Mammary microvascular endothelial cell (primary cell): ENCODE measurements around the gene CDC16. TPM values are rescaled to one million over a fixed set of nuclear protein-coding genes. Genes with fewer than 3 reads are reported as not detected.

Source experiments
- total RNA-seq: library from RNA; depleted of rRNA; stranded (reverse); fragments of >200 nt; gene quantifications from 2 replicates; pipeline ENCODE4 v1.2.3, GENCODE V29; 2015

The CDC16 gene, protein sequence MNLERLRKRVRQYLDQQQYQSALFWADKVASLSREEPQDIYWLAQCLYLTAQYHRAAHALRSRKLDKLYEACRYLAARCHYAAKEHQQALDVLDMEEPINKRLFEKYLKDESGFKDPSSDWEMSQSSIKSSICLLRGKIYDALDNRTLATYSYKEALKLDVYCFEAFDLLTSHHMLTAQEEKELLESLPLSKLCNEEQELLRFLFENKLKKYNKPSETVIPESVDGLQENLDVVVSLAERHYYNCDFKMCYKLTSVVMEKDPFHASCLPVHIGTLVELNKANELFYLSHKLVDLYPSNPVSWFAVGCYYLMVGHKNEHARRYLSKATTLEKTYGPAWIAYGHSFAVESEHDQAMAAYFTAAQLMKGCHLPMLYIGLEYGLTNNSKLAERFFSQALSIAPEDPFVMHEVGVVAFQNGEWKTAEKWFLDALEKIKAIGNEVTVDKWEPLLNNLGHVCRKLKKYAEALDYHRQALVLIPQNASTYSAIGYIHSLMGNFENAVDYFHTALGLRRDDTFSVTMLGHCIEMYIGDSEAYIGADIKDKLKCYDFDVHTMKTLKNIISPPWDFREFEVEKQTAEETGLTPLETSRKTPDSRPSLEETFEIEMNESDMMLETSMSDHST
- 21.4 and 26.0 TPM in 2 replicates for total RNA-seq

GRCh38 chr13:114234645-114235421, at the start of gene CDC16:
TSS of gene CDC16 (plus strand) at chr13:114234897. CDS start at chr13:114235085, 188 bp downstream.

DNA sequence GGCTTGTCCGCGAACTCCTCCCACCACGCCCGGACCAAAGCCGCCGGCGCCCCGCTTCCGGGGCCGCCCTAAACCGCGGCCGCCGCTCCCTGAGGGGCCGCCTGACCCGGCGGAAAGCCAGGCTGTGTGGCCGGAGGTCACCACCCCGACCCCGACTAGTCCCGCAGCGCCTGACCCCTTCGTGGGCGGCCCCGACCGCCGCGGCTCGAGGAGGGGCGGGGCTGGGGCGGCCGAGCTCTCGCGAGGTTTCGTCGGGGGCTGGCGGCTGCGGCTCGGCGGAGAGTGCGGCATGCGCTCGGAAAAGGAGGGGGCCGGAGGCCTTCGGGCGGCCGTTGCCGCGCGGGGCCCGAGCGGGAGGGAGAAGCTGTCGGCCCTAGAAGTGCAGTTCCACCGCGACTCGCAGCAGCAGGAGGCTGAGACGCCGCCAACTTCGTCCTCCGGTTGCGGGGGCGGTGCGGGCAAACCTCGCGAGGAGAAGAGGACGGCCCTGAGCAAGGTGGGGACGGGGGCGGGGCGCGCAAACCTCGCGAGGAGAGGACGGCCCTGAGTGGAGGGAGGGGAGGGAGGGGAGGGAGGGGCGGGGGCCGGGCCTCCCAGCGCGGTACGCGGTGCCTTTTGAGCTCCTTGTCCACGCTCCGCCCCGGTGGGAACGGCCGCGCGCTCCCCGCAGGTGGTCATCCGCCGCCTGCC, 46.8 kb downstream of the CDC16 start, which contains the start of gene UPF3A:
Gene UPF3A, plus strand, starts transcription at position 251 of the 690 bp plus-strand sequence. Its CDS starts 39 bp downstream, at position 290.

GRCh38 chr13:114314074-114314912, 79.6 kb downstream of the CDC16 start, which contains the start of gene CHAMP1:
TSS of gene CHAMP1 (plus strand) at chr13:114314503. CDS start at chr13:114323843, 9,340 bp downstream.

Other genes with a start within 250 kb of the CDC16 start
- 43.3 and 43.6 TPM in 2 replicates for gene RASA3, start 102.3 kb upstream of the CDC16 start, total RNA-seq
- 0.10 and 0.27 TPM in 2 replicates for gene CFAP97D2, start 55.6 kb upstream of the CDC16 start, total RNA-seq
- 17.8 and 24.4 TPM in 2 replicates for gene UPF3A, start 46.7 kb downstream of the CDC16 start, total RNA-seq
- gene CHAMP1, start 79.6 kb downstream of the CDC16 start, total RNA-seq: 14.5 and 16.7 TPM in 2 replicates